SK-N-SH (cell line): ENCODE results near the gene UNC5B. TPM values are rescaled to one million over a fixed set of nuclear protein-coding genes. Genes with fewer than 3 reads are reported as not detected.
A peak's percentile ranks its signal among the peaks of the same experiment; 100 is the strongest.

Experiments used
- CTCF ChIA-PET: fragments of 300-600, 350-600 bp; formaldehyde crosslinking; extraction: SDS; loops from one replicate; lab custom pipeline; 2021; lab: Yijun Ruan, JAX
- POLR2A ChIA-PET: fragments of 350-600 bp; sonication (Branson Sonifier 250); formaldehyde crosslinking; extraction: SDS; loops from one replicate; lab custom pipeline; 2020; ENCODE audit warnings: antibody characterized with exemption, inconsistent platforms; lab: Yijun Ruan, JAX
- DNase-seq: peaks from one replicate; pipeline ENCODE4 v3.0.0; 2012
- H2AFZ ChIP-seq: fragments of 200-600 bp; sonication (generic); 2 replicates; pipeline ENCODE4 v1.8.1; 2016; ENCODE audit warnings: antibody characterized with exemption, mild to moderate bottlenecking, low read depth
- H3F3A ChIP-seq: fragments of 200-600 bp; sonication (generic); replicated peaks from 2 replicates; pipeline ENCODE3; 2016; ENCODE audit warnings: antibody characterized with exemption, mild to moderate bottlenecking; ENCODE audit not compliant: insufficient read depth
- H3K27ac ChIP-seq, 2 experiments: fragments of 200-500 bp in 1 of 2; fragments of 200-600 bp in 1 of 2; sonication (Bioruptor generic) in 1 of 2; sonication (generic), shearing (Covaris generic) in 1 of 2; 2 replicates each; pipeline versions ENCODE4 v1.5.1 to v1.6.1; 2014 to 2016; ENCODE audit warnings: low read depth in 2 of 2, inconsistent platforms in 1 of 2, low read length in 1 of 2, mild to moderate bottlenecking in 1 of 2, mixed read lengths in 1 of 2
- H3K27me3 ChIP-seq: fragments of 200-600 bp; sonication (generic), shearing (Covaris generic); 2 replicates; pipeline ENCODE4 v1.6.1; 2016; ENCODE audit warnings: mixed run types; ENCODE audit not compliant: insufficient read depth
- H3K36me3 ChIP-seq, 2 experiments: fragments of 200-500 bp in 1 of 2; fragments of 200-600 bp in 1 of 2; sonication (Bioruptor generic) in 1 of 2; sonication (generic) in 1 of 2; replicated peaks in 1 of 2; 2 replicates each; pipeline versions ENCODE3 to v1.5.1; 2014 to 2016; ENCODE audit warnings: low read length in 1 of 2, mild to moderate bottlenecking in 1 of 2; ENCODE audit not compliant: insufficient read depth in 2 of 2, control insufficient read depth in 1 of 2
- H3K4me1 ChIP-seq, 2 experiments: fragments of 200-500 bp in 1 of 2; fragments of 200-600 bp in 1 of 2; sonication (Bioruptor generic) in 1 of 2; sonication (generic), shearing (Covaris generic) in 1 of 2; 2 replicates each; pipeline versions ENCODE4 v1.5.1 to v1.6.1; 2014 to 2016; ENCODE audit warnings: low read depth in 1 of 2, low read length in 1 of 2, mixed run types in 1 of 2; ENCODE audit not compliant: insufficient read depth in 2 of 2, control insufficient read depth in 1 of 2
- H3K4me2 ChIP-seq: fragments of 200-600 bp; sonication (generic), shearing (Covaris generic); 2 replicates; pipeline ENCODE4 v1.6.1; 2017; ENCODE audit warnings: mixed run types
- H3K4me3 ChIP-seq, 2 experiments: fragments of 200-500 bp in 1 of 2; fragments of 200-600 bp in 1 of 2; sonication (Bioruptor generic) in 1 of 2; sonication (generic), shearing (Covaris generic) in 1 of 2; 2 replicates each; pipeline versions ENCODE4 v1.5.1 to v1.8.1; 2014 to 2016; ENCODE audit warnings: low read depth in 2 of 2, inconsistent platforms in 1 of 2, low read length in 1 of 2, mild to moderate bottlenecking in 1 of 2, mixed read lengths in 1 of 2, moderate library complexity in 1 of 2
- H3K79me2 ChIP-seq: fragments of 200-600 bp; sonication (generic); 2 replicates; pipeline ENCODE4 v1.8.1; 2017; ENCODE audit warnings: mild to moderate bottlenecking; ENCODE audit not compliant: insufficient read depth
- H3K9ac ChIP-seq: fragments of 200-600 bp; sonication (generic); 2 replicates; pipeline ENCODE4 v1.6.1; 2017; ENCODE audit warnings: mixed run types
- H3K9me2 ChIP-seq: fragments of 200-600 bp; sonication (generic); 2 replicates; pipeline ENCODE4 v1.6.1; 2017; ENCODE audit warnings: mixed run types
- H3K9me3 ChIP-seq: fragments of 200-600 bp; sonication (generic); 2 replicates; pipeline ENCODE4 v1.6.1; 2017; ENCODE audit warnings: mixed run types, mild to moderate bottlenecking, moderate library complexity
- H4K20me1 ChIP-seq: fragments of 200-600 bp; sonication (generic); 2 replicates; pipeline ENCODE4 v1.6.1; 2017; ENCODE audit warnings: mild to moderate bottlenecking, mixed run types; ENCODE audit not compliant: insufficient read depth
- CHD2 ChIP-seq: fragments of 150-350 bp; IDR thresholded peaks from 2 replicates; pipeline ENCODE4 v1.6.1; 2018; ENCODE audit warnings: low read length; ENCODE audit not compliant: partially characterized antibody
- CTCF ChIP-seq: fragments of 200-600 bp; sonication (generic); IDR thresholded peaks from 2 replicates; pipeline ENCODE4 v1.6.1; 2017; ENCODE audit warnings: antibody characterized with exemption, mild to moderate bottlenecking, moderate library complexity
- ELF1 ChIP-seq: IDR thresholded peaks from 2 replicates; pipeline ENCODE4 v1.4.0; 2012
- EP300 ChIP-seq, 2 experiments: IDR thresholded peaks; 2 replicates each; pipeline versions ENCODE4 v1.4.0 to v1.6.1; 2012; ENCODE audit warnings: borderline replicate concordance in 1 of 2, low read depth in 1 of 2, low read length in 1 of 2
- EZH2phosphoT487 ChIP-seq: fragments of 200-600 bp; sonication (generic); IDR thresholded peaks from 2 replicates; pipeline ENCODE4 v1.6.1; 2017; ENCODE audit warnings: low read depth, mixed run types, mild to moderate bottlenecking, antibody characterized with exemption, moderate library complexity, borderline replicate concordance
- GABPA ChIP-seq: IDR thresholded peaks from 2 replicates; pipeline ENCODE4 v1.4.0; 2012; ENCODE audit warnings: low read depth, mild to moderate bottlenecking
- GATA2 ChIP-seq: sonication (generic); formaldehyde crosslinking; IDR thresholded peaks from 2 replicates; pipeline ENCODE4 v1.5.0; 2020; ENCODE audit warnings: mild to moderate bottlenecking, missing genetic modification reagents
- JUND ChIP-seq: IDR thresholded peaks from 2 replicates; pipeline ENCODE4 v1.4.0; 2012
- NFIC ChIP-seq: IDR thresholded peaks from 2 replicates; pipeline ENCODE4 v1.4.0; 2012; ENCODE audit warnings: borderline replicate concordance
- PBX3 ChIP-seq: IDR thresholded peaks from 2 replicates; pipeline ENCODE4; 2012
- POLR2AphosphoS5 ChIP-seq: IDR thresholded peaks from 2 replicates; pipeline ENCODE4 v1.6.1; 2012; ENCODE audit warnings: low read depth, low read length
- RAD21 ChIP-seq: IDR thresholded peaks from 2 replicates; pipeline ENCODE4 v1.6.1; 2012; ENCODE audit warnings: mild to moderate bottlenecking, low read length
- RCOR1 ChIP-seq: fragments of 150-350 bp; IDR thresholded peaks from 2 replicates; pipeline ENCODE4 v1.6.1; 2017; ENCODE audit warnings: antibody characterized with exemption, low read length
- REST ChIP-seq: IDR thresholded peaks from 2 replicates; pipeline ENCODE4 v1.6.1; 2012; ENCODE audit warnings: mild to moderate bottlenecking, low read depth, low read length, moderate library complexity
- USF2 ChIP-seq: fragments of 150-350 bp; IDR thresholded peaks from 2 replicates; pipeline ENCODE4 v1.6.1; 2017; ENCODE audit warnings: antibody characterized with exemption, low read length, low read depth, borderline replicate concordance
- WGBS: methylation state at CpG from one replicate; pipeline ENCODE4 v1.1.6; 2017; ENCODE audit warnings: low lambda C conversion rate; 5-methylcytosine and 5-hydroxymethylcytosine counted together
- polyA plus RNA-seq, 3 experiments: library from polyadenylated mRNA; depleted of rRNA; stranded (reverse); fragments of >200 nt; gene quantifications; 2 replicates each; pipeline ENCODE4 v1.2.3, GENCODE V29; 2012
- TF ChIP-seq, protein P1 (sequence below): IDR thresholded peaks from 2 replicates; pipeline ENCODE4 v1.4.0; 2012; ENCODE audit warnings: low read depth
- TF ChIP-seq, protein P2 (sequence below): IDR thresholded peaks from 2 replicates; pipeline ENCODE4 v1.4.0; 2012; ENCODE audit warnings: low read depth, borderline replicate concordance

The UNC5B gene
- polyA plus RNA-seq, 1 of the 3 experiments (the other 2 are of a cell fraction) = 13.8 TPM

DNA sequence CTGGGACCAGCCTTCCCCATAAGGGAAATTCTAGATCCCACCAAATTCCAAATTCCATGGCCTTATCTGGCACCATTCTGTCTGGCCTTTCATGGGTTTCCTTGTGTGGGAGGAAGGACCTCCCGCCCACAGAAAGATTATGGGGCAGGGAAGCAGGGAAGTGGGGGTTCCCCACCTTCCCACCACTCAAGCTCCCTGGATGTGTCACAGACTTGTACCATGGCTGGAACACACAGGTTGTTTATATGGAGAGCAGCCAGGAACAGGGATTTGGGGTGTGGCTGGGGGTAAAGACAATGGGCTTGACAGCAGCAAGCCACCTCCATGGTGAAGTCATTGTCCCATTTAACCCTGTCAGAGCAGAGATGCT lies 18.3 kb downstream of the UNC5B start (continued):
- no peak for TF ChIP-seq USF2
- no peak for TF ChIP-seq CTCF
- no peak for TF ChIP-seq EP300 (IDR thresholded peaks at IDR 0.05; ENCODE audit: borderline replicate concordance in 1 of 2, low read depth in 1 of 2, low read length in 1 of 2)
- TF ChIP-seq NFIC = no peak
- no peak for TF ChIP-seq POLR2AphosphoS5
- no peak for TF ChIP-seq CHD2
- TF ChIP-seq JUND = no peak
- TF ChIP-seq PBX3 = no peak
- no peak for TF ChIP-seq ELF1
- no peak for TF ChIP-seq RCOR1
- TF ChIP-seq GABPA = no peak

DNA sequence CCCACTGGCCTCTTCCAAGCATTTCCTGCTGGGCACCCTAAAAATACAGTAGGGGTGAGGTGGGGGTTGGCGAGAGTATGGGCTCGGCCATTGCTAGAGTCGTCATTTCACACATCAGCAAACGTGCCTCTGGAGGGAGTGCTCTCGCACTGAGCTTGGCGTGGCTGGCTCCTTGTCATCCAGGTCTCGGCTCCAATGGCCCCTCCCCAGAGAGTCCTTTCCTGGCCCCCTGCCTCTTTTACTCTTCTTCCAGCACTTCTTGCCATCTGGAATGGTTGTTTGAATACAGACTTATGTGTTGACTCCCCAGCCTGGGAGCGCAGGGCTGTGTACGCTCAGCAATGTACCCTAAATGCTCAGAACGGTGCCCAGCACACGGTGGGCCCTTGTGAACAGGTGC lies 18.8 kb downstream of the UNC5B start:
- 67% methylated on average over 6 of the region's 11 CpGs for WGBS
- TF ChIP-seq RAD21 = no peak
- TF ChIP-seq, protein P1, sequence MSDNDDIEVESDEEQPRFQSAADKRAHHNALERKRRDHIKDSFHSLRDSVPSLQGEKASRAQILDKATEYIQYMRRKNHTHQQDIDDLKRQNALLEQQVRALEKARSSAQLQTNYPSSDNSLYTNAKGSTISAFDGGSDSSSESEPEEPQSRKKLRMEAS = no peak
- TF ChIP-seq CTCF = no peak
- no peak for TF ChIP-seq USF2
- TF ChIP-seq, protein P2, sequence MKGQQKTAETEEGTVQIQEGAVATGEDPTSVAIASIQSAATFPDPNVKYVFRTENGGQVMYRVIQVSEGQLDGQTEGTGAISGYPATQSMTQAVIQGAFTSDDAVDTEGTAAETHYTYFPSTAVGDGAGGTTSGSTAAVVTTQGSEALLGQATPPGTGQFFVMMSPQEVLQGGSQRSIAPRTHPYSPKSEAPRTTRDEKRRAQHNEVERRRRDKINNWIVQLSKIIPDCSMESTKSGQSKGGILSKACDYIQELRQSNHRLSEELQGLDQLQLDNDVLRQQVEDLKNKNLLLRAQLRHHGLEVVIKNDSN = no peak
- TF ChIP-seq EZH2phosphoT487 = no peak
- no peak for TF ChIP-seq GATA2 (CRISPR knock-in tag)
- TF ChIP-seq REST = no peak
- no peak for TF ChIP-seq PBX3

More for the DNA sequence above, 18.8 kb downstream of the UNC5B start:
- Histone ChIP-seq H3K4me2 (peak overlapping the region; percentile 85; the same call in 1 of the 2 replicates), H2AFZ (no peak overlapping the region), H3F3A (peaks cover 23% of the 10 kb centered on the region), H3K79me2 (peaks cover 88% of the 10 kb centered on the region), H3K27me3 (no peaks in the 10 kb centered on the region), H3K36me3 (peaks cover 4 to 5% of the 10 kb centered on the region in 2 experiments), H4K20me1 (peaks cover 53% of the 10 kb centered on the region; the same call in 1 of the 2 replicates), H3K9me2 (no peaks in the 10 kb centered on the region), H3K4me1 (peaks cover 47 to 78% of the 10 kb centered on the region in 2 experiments), H3K9ac (no peak overlapping the region), H3K27ac (peak overlapping the region; percentile 94 to 100; a peak in 3 of 4 replicates), H3K9me3 (no peaks in the 10 kb centered on the region), H3K4me3 (no peak overlapping the region)
- no peak for DNase-seq
- ChIA-PET POLR2A (interaction anchor here (0.8 to 7.3 kb wide), 3 partner anchors 14 to 35 kb away, joined by 3 to 65 read pairs (median 19); partner anchors contain the start of gene UNC5B), CTCF (interaction anchor here (1.4 to 12.0 kb wide), 6 partner anchors 8 to 328 kb away, joined by 4 to 72 read pairs (median 18); no protein-coding TSS in a partner anchor)
